ENCODE data around the gene SORCS2.

The SORCS2 gene

GRCh38 chr4:7530082-7530481 lies 337.7 kb downstream of the SORCS2 start:
- no peak for DNase-seq (ENCODE audit: low spot score)

GRCh38 chr4:7530932-7531639 lies 338.7 kb downstream of the SORCS2 start:
- no peak for DNase-seq (ENCODE audit: low spot score)

DNA sequence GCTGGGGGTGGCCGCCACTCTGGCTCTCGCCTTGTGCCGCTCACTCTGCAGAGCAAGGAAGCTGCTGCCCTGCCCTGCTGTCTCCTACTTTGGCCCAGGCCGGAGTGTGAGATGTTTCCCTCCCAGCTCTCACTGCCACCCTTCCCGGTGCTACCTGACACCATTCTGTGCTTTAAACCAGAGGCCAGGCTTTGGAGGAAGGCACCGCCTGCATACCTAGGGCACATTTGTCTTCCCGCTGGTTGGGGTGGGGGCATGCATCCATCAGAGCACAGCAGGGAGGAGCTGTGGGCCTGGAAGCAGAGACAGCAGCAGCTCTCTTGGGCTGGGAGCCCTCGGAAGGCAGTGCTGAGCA lies 339.3 kb downstream of the SORCS2 start:
- no peak for DNase-seq (ENCODE audit: low spot score)

- DNase-seq (ENCODE audit: low spot score): no peak
These were observed 339.7 kb downstream of the SORCS2 start for GRCh38 chr4:7532043-7532442.

DNA sequence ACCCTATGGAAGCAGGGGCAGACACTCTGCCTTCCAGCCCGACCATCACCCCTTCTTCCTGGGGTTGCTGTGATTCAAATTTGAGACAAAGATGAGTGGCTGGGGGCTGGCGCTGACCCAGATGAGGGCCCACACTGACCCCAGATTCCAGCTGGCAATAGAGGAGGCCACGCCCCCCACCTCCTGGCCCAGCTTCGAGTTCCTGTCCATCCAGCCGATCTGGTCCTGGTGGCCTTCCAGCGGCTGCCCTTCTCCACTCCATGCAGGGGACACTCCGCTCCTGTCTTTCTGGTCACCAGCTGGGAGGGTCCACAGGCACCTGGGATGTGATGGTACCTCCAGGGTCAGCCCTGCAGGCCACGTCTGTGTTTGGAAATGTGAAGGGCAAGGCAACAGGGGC lies 340.9 kb downstream of the SORCS2 start:
- no peak for DNase-seq (ENCODE audit: low spot score)

- DNase-seq (ENCODE audit: low spot score): no peak
These were observed 342.8 kb downstream of the SORCS2 start for GRCh38 chr4:7535094-7535493.

- DNase-seq (ENCODE audit: low spot score): no peak
These were observed 343.3 kb downstream of the SORCS2 start for GRCh38 chr4:7535619-7536018.

- DNase-seq (ENCODE audit: low spot score): no peak
These were observed 344.5 kb downstream of the SORCS2 start for GRCh38 chr4:7536876-7537275.

DNA sequence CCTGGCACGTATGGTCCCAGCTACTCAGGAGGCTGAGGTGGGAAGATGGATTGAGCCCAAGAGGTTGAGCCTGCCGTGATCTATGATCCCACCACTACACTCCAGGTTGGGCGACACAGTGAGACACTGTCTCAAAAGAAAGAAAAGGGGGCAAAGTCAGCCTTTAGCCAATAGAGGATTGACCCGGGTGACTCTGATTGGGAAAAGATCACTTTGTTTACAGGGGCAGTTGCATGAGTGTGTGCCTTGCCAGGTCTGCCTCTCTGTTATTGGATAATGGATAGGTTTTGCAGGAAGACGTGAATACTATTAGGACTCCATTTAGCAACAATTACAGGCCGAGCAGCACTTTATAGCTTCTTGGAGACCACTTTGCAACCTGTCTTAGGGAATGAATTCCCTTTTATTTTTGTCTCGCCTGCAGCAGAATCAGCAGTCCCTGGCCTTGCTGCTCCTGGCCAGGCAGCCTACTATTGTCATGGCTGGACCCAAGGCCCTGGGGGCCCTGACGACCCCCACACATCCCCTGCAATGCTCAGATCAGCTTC lies 345.6 kb downstream of the SORCS2 start:
- no peak for DNase-seq (ENCODE audit: low spot score)

DNA sequence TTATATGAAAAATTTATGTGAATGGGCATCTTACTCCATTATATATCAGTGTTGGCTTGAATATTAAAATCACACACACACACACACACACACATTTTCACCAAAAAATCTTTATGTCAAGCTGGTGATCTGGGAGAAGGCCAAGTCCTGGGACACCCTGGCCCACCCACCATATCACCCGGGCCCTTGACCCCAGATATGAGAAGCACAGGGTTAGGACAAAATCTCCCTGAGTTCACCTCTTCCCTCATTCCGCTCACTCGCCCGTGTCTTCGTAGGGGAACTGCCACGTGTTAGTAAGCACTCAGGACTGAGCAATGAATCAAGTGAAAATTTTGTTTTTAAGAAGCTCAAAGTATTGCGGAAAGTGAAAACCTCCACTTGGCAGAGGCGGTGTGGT lies 346.2 kb downstream of the SORCS2 start:
- no peak for DNase-seq (ENCODE audit: low spot score)

- DNase-seq (ENCODE audit: low spot score): no peak
These were observed 346.8 kb downstream of the SORCS2 start for GRCh38 chr4:7539186-7539585.

DNA sequence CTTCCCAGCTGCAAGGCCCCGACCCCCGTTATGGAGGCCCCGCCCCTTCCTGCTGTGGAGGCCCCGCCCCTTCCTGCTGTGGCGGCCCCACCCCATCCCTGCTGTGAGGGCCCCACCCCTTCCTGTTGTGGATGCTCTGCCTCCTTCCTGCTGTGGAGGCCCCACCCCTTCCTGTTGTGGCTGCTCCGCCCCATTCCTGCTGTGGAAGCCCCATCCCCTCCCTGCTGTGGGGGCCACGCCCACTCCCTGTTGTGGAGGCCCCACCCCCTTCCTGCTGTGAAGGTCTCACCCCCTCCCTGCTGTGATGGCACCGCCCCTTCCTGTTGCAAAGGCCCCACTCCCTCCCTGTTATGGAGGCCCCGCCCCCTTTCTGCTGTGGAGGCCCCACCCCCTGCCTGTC lies 347.3 kb downstream of the SORCS2 start:
- DNase-seq (ENCODE audit: low spot score): no peak

DNA sequence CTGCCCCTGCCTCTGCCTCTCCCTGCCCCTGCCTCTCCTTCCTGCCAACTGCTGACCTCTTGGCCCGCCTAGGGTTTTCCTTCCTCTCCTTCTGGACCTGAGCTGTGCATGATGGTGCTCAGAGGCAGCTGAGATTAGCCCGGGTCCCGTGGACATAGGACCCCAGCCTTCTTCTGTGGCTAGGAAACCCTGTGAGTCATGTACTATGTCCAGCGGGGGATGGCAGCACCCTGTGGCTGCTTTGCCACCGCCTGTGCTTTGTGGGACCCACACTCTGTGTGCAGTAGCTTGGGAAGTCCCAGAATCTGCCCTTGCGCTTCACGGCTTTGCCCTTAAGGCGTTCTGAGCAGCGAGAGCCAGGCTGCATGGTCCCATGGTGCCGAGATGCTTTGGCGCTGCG lies 347.9 kb downstream of the SORCS2 start:
- no peak for DNase-seq (ENCODE audit: low spot score)

DNA sequence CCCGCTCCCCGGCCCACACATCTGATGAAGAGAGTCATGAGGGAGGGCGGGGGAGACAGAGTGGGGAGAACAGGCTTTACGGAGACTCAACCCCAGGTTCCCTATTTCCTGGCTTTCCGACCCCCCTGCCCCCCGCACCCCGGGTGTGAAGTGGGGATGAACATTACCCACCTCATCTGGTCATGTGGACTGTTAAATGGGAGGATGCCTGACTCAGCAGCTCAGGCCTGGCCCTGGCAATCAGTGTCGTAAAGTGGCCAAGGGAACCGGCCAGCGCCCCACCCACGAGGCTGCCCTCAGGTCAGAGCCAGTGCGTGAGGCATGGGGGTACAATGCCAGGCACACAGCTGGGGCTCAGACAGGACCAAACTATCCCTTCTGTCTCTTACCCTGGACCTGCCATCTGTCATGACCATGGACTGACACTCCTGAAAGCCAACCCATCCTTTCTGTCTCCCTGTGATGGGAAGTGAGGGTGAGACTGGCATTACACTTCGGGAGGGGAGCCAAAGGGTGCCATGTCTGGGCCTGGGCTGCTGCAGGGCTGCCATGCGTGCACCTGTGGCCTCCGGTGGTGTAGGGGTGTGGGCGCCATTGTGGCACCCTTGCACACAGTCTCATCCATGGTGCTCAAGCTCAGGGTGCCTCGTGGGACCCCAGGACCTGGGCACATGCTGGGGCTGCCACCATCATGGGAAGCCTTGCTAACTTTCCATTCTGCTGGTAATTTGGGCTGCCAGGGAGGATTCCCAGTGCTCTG lies 348.5 kb downstream of the SORCS2 start:
- no peak for DNase-seq (ENCODE audit: low spot score)

- DNase-seq (ENCODE audit: low spot score): no peak
These were observed 349.1 kb downstream of the SORCS2 start for GRCh38 chr4:7541414-7541810.

GRCh38 chr4:7542781-7543180 lies 350.4 kb downstream of the SORCS2 start:
- no peak for DNase-seq (ENCODE audit: low spot score)

DNA sequence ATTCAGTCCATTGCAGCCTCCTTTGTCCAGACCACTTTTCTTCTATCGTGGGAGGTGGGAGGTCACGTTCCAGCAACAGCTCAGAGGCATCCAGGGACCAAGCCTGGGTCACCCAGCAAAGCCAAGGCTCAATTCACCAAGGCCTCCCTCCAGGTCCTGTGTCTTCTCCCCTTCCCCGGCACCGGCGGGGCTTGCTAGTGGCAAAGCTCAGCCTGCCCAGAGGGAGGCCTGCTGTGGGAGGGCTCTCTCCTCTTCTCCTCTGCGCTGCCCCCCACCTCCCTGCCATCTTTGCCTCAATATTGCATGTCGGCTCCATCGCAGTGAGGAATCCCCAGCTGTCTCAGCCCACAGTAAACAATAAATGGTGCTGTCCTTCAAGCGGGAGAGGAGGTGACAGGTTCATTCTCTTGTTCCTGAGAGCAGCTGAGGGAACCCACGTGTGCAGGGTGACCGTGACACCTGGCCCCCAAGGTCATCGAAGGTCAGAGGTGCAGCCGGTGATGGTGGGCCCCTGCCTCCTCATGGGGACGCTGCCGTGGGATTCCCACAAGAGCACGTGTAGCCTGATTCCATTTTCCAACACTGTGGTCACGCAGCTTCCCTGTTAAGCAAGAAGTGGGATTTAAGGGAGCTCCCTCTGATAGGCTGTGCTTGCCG lies 353.9 kb downstream of the SORCS2 start:
- DNase-seq (ENCODE audit: low spot score): no peak

- no peak for DNase-seq (ENCODE audit: low spot score)
These were observed 354.6 kb downstream of the SORCS2 start for GRCh38 chr4:7546809-7547367.

DNA sequence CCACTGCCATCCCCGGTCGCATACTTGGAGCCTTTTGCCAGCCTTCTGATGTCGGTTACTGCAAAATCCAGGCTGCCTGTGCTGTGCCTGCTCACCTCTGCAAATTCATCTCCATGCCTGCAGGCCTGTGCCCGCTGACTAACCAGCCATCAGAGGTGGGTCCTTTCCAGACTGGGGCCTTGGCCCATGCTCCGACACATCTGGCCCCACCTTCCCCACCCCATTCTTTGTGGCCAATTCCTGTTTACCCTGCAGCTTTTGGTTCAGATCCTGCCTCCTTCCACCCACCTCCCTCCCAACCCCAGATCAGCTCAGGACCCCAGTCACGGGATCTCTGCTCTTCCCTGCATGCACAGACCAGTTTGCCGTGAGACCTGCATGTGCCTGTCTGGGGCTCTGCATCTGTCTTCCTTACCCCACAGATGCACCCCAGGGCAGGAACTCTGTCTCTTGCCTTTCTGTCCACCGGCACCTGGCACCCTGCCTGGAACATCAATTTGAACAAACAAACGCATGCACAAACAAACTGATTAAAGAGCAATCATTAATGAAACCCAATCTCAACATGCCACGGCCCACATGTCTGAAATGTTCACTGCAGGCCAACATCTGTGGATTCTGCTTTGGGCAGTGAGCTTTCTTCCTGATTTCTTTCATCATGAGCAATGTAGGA lies 355.2 kb downstream of the SORCS2 start:
- DNase-seq (ENCODE audit: low spot score): no peak

- no peak for DNase-seq (ENCODE audit: low spot score)
These were observed 357.5 kb downstream of the SORCS2 start for GRCh38 chr4:7549866-7550265.

- no peak for DNase-seq (ENCODE audit: low spot score)
These were observed 360.1 kb downstream of the SORCS2 start for GRCh38 chr4:7552466-7552865.

- no peak for DNase-seq (ENCODE audit: low spot score)
These were observed 360.9 kb downstream of the SORCS2 start for GRCh38 chr4:7553280-7553679.
